Measurements from ENCODE around the gene CTNND1.
"Not testable (repeated sequence)": the region's sequence is repeated elsewhere in the genome, so short reads cannot be mapped to it uniquely, and the experiment has no call there.

Gene CTNND1, protein sequence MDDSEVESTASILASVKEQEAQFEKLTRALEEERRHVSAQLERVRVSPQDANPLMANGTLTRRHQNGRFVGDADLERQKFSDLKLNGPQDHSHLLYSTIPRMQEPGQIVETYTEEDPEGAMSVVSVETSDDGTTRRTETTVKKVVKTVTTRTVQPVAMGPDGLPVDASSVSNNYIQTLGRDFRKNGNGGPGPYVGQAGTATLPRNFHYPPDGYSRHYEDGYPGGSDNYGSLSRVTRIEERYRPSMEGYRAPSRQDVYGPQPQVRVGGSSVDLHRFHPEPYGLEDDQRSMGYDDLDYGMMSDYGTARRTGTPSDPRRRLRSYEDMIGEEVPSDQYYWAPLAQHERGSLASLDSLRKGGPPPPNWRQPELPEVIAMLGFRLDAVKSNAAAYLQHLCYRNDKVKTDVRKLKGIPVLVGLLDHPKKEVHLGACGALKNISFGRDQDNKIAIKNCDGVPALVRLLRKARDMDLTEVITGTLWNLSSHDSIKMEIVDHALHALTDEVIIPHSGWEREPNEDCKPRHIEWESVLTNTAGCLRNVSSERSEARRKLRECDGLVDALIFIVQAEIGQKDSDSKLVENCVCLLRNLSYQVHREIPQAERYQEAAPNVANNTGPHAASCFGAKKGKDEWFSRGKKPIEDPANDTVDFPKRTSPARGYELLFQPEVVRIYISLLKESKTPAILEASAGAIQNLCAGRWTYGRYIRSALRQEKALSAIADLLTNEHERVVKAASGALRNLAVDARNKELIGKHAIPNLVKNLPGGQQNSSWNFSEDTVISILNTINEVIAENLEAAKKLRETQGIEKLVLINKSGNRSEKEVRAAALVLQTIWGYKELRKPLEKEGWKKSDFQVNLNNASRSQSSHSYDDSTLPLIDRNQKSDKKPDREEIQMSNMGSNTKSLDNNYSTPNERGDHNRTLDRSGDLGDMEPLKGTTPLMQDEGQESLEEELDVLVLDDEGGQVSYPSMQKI

DNA sequence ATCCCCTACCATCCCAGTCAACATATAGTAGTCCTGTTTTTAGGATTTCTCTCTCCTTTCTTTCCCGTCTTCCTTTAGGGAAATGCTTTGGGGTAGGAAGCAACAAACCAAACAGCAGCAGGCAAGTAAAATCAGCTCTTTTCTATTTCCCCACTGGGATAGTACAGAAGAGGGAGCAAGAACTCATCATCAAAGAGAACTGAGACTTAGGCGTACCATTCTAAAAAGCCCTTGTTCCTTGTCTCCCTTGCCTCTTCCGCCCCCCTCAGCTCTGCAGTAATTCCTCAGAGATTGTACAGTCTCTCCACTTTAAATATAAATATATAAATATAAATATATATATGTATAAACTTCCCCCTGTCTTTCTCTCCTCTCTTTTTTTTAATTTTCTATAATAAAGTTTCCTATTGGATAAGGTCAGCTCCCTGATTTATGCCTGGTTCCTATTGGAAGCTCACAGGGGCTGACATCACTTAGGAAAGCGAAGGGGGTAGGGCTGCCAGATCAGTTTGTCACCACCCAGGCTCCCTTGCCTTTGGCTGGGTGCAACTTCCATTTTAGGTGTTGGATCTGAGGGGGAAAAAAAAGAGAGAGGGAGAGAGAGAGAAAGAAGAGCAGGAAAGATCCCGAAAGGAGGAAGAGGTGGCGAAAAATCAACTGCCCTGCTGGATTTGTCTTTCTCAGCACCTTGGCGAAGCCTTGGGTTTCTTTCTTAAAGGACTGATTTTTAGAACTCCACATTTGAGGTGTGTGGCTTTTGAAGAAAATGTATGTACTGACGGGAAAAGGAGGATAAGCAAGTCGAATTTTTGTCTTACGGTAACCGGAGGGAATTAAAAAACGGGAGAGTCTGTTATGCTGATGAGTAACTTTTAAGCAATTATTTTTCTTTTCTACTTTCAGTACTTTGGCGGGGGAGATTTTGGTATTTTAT lies at the start of gene CTNND1:
Gene CTNND1 (plus strand): TSS at position 502 of the 934 bp plus-strand sequence. CDS start 29,677 bp downstream, outside the sequence.
- peak; percentile 97 for DNase-seq

DNA sequence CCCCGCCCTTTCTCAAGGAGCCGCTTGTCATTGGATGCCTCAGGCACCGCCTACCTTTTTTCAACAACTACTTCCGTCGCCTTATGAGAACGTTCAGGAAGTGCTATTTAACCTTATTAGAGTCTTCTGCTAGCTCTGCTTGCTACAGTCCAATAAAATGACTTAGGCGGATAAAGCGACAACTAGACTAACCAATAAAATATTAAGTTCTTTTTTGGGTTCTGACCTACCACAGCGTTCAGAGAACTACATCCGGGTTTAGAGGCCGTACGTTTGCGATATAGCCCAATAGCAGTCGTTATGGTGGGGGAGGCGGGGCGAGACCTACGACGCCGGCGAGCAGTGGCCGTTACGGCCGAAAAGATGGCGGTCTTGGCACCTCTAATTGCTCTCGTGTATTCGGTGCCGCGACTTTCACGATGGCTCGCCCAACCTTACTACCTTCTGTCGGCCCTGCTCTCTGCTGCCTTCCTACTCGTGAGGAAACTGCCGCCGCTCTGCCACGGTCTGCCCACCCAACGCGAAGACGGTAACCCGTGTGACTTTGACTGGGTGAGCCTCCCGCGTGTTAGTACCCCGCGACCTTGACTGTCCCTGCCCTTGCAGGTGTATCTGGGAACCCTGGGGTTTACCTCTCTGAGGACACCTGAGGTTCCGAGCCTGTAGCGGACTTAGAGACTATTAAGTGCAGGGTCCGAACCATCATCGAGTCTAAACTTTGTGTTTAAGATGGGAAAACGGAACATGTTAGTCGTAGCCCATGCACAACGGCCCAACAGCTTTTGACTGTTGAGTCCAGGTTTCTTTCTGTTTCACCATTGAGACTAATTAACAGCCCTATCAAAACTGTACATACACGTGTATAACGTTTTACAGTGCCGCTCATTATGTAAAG lies 49.1 kb upstream of the CTNND1 start, which contains the start of gene TMX2:
Gene TMX2 (plus strand): TSS at position 338 of the 895 bp plus-strand sequence. CDS start 26 bp downstream, at position 364.
- DNase-seq = peak; percentile 99

DNA sequence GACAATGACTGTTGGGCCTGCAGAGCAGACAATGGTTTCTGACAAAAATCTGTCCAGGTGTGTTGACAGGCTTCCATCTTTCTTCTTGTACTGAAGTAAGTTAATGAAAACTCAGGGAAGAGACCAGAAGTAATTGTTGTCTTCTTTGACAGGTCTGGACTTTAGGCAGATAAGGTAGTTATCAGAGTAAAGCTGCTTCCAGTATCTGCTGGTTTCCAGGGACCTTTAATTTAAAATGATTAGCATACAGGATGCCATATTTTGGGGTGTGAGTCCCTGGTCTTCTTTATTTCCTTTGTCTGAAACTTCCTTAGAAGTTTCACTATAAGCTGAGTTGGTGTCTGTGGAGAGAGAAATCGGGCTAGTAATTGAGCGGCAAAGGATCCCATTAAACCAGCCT lies 47.8 kb upstream of the CTNND1 start:
- DNase-seq = no peak

DNA sequence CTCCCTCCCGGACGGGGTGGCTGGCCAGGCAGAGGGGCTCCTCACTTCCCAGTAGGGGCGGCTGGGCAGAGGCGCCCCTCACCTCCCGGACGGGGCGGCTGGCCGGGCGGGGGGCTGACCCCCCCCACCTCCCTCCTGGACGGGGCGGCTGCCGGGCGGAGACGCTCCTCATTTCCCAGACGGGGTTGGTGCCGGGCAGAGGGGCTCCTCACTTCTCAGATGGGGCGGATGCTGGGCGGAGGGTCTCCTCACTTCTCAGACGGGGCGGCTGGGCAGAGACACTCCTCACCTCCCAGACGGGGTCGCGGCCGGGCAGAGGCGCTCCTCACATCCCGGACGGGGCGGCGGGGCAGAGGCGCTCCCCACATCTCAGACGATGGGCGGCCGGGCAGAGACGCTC lies 44.9 kb upstream of the CTNND1 start:
- not testable (repeated sequence) for DNase-seq

DNA sequence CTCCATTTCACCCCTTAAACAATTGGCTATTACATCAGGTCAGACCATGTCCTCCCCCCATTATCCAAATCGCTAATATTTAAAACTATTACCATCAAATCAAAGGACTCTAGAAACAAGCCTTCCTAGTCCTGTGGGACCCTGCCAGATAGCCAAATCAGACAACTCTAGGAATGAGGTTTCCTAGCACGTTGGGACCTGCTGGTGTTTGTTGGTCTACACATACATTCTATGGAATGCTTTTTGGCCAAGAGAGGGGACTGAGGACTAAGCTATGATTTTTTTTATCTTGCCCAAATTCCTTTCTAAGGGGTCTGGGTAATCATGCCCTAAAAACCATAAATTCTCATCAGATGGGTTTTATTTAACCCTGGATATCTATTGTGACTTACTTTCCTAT lies 34.4 kb upstream of the CTNND1 start:
- no peak for DNase-seq

DNA sequence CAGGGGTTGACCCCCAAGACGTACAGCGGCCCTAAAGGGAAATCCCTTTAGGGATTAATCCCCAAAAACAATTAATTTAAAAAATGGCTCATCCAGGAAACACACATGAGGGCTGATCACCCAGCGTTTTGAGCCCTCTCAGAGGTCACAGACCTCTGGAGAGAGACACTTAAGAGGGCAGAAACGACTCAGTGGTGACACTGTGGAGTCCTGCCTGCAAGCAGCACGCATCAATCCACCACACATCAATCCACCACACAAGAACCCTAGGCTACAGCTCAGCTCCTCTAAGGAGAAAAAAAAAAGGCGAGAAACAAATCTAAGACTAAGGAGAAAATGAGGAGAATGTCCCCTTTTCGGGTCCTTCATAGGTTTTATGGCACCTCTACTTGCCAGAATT lies 32.8 kb upstream of the CTNND1 start:
- DNase-seq = no peak

DNA sequence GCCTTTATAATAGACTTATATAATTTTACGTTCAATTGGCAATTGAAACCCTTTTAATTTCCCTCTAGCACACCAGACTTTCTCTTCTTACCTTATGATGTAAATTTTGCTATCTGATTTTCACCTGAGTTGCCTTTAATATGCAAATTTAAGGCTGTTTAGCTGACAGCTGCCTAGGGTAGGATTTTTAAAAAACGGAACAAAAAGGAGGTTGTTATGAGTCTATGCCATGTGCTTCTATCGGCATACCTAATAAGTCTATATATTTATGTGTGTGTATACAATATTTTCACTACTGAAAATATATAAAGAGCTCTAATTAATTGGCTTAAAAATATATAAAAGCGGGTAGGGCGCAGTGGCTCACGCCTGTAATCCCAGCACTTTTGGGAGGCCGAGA lies 32.1 kb upstream of the CTNND1 start:
- DNase-seq = no peak

DNA sequence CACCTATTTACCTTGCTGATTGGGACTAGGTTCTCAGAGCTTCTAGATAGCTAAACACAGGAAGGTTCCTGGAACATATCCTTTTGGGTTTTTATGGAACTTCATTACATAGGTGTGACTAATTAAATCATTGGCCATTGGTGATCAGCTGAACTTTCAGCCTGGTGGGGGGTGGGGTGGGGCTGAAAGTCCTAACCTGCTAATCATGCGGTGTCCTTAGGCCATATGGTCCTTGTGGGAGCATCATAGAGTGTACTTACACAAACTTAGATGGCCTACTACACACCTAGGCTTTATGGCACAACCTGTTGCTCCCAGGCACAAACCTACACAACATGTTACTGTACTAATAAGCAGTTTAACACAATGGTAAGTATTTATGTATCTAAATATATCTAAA lies 28.9 kb upstream of the CTNND1 start:
- no peak for DNase-seq

DNA sequence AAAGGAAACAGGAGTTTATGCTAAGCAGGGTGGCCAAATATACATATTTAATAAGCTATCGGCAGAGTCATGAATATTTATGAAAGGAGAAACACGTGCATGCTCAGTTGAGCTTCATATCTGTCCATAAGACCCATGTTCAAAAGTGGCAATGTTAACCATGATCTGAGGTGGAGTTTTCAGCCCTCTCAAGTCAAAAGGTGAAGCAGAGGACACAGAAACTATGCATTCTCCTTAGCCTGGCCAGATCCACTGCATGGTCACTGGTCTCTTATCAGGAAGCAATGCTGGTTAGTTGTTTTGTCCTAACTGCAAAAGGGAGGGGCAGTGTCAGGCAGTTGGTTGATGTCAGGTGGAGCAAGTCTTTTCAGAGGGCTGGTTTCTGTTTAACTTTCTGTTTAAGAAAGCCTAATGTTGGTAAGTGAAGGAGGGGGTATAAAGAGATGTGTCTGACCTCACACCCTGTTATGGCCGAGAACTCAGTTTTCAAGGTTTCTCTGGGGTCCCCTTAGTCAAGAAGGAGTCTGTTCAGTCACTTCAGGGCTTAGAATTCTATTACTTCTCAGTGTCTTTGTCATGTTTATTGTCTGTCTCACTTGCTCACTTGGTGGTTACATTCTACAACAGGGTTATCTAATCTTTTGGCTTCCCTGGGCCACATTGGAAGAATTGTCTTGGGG lies 25.8 kb upstream of the CTNND1 start:
- DNase-seq = no peak

DNA sequence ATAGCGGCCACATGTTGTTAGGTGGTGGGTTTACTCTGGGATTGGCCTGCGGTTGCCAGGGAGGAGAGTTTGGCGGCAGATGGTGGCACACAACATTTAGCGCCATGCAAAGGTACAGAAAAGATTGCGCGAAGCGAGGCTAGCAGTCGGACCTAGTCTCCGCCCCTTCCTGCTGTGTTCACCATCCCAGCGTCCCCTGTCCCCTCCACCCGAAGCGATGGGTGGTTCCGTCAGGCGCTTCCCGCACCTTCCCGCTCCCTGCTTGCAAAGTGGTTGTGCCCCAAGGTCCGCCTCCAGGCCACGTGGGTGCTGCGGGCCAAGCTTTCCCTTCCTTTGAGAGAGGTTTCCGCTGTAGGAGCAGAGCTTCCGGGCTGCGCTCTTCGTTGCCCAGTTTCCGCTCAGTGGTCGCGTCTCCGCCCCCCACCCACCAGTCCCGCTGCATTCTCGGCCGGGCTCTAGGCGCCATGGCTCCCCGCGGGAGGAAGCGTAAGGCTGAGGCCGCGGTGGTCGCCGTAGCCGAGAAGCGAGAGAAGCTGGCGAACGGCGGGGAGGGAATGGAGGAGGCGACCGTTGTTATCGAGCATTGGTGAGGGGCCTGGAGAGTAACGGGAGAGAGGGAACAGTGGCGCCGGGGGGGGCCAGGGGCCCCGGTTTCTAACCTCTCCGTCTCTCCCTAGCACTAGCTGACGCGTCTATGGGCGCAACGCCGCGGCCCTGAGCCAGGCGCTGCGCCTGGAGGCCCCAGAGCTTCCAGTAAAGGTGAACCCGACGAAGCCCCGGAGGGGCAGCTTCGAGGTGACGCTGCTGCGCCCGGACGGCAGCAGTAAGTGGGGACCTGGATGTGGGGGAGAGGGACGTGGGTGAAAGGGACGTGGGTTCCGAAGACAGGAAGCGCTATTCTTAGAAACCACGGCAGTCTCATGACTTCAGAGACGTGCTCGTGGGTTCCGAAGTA lies 20.2 kb upstream of the CTNND1 start, which contains the start of gene SELENOH:
Gene SELENOH (plus strand): TSS at position 360 of the 955 bp plus-strand sequence. CDS start 105 bp downstream, at position 465.
- peak; percentile 99 for DNase-seq

DNA sequence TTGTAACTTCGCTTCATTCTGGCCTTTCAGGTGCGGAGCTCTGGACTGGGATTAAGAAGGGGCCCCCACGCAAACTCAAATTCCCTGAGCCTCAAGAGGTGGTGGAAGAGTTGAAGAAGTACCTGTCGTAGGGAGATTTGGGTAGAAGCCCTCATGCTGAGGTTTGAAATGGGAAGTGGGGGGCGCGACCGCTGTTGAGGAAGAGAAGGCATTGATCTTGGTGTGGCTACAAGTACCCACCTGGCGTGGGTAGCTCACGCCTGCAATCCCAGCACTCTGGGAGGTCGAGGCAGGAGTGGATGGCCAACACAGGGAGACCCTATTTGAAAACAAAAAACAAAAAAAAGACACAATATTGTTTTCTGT lies 19.5 kb upstream of the CTNND1 start:
- DNase-seq = no peak

DNA sequence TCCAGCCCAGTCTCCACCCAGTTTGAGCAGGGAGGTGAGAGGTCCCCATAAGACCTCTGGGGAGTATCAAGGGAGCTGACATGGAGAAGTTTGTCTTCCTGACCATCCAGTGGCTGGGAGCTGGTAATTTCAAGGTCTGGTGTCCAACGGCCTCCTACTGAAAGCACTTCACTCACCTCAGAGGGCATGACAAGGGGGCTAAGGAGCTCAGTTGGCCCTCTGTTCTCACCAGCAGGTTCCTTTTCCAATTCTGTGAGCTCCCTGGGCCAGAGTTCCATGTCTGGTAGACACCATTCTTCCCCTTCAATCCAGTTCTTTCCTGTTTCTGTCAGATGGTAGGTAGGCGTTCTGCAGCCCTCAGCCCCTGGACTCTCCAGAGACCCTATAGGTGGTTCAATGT lies 17.2 kb upstream of the CTNND1 start:
- no peak for DNase-seq

DNA sequence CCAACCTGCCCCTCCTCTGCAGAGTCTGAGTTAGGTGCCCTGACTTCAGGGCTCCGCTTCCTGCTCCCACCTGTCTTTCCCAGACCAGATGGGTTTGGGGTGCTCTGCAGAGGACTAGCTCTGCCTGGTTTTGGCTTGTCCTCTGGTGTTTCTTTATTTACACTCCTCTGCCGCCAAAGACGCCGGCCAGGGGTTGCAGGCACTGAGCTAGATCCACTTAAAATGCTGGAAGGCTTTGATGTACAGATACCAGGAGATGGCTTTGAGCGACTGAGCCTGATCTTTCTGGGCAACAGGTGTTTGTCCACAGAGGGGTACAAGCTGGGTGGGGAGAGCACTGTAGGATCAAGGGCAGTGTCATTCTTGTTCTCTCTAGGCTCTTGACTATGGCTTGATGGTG lies 16.4 kb upstream of the CTNND1 start:
- no peak for DNase-seq

DNA sequence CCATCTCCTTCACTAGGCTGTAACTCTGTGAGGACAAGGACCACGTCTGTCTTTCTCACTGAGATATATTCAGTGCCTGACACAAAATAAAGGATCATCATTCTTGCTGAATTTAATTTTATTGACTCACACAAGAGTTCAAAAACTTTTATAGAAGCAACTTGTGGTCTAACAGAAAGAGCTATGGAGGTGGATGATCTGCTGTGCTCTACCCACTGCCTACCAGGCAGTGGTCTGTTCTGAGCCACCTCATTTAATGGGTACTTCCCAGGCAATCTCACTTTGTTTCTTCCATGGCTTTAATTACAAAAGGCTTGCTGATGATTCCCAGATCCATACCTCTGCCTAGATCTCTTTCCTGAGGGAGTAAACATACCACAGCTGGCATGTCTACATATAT lies 14.7 kb upstream of the CTNND1 start:
- DNase-seq = no peak

DNA sequence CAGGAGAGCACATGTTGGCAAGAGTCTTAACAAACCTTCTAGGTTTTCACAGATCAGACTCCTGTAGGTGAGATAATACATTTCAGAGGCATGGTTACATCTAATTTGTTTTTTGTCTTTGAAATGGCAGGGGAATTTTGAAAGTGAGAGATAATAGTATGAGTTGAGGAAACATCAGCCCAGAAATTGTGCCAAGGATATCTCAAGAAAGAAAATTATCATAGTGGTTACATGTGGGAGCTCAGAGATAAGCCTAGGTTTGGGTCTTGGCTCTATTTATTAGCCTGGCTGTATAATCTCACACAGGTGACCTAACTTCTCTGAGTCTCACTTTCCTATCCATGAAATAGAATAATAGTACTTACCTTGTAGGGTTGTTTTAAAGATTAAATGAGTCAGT lies 10.4 kb upstream of the CTNND1 start:
- DNase-seq = no peak

DNA sequence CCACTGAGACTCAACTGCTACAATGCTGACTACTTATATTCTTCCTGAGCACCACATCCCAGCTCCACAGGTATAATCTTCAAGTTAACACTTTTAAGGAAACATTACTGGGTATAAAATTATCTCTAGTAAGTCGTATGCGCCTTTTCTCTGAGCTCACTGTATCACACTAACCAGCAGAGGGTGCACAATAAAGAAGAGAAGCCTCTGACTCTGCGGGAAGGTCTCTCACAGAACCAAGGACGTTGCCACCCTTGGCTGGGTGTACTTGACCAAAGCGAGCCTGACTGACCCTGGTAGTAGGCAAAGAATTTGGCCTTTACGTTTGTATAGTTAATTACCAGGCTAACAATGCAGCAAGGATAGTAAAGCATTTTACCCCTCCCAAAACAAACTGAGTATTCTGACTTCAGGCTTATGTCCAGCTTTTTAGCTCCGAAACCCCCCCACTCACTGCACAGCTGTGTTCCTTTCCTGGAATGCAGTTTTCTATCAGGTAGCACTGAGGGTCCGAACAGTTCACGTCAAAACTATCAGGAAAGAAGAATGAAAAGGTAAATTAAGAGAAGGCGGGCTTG lies 9.8 kb upstream of the CTNND1 start, which contains the start of gene BTBD18:
Gene BTBD18 (minus strand): TSS at position 144 of the 578 bp plus-strand sequence. CDS start 631 bp downstream, outside the sequence.
- peak; percentile 77 for DNase-seq

DNA sequence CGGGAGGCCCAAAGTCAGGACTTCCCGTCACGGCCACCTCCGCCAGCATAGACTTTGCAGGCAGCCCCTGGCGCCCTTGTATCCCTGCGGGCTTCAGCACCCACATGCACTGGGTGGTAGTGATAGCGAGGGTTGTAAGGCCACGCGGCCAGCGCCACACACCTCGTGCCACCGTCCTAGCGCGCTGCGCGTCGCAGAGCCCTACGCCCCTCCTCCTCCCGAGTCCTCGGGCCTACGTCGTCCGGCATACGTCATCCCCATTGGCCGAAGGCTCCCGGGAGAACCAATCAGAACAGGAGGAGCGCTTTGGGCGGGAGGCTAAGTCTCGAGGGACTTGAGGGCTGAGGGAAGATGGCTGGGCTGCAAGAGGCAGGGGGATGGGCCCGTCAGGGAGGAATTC lies 8.6 kb upstream of the CTNND1 start:
- no peak for DNase-seq

DNA sequence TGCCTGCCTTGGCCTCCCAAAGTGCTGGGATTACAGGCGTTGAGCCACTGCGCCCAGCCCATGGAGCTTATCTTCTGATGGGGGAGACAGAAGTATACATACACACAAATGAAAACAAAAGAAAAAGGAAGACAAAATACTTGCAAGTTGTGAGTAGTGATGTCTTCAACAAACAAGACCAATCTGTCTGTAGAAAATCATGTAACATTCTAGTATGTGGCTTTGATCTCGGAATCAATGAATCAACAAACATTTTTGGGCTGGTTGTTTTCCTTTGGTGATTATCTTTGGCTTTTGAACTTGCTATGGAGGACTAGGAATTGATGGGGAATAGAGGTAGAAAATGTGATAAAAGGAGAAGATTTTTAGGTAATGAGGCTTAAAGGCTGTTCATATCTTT lies 3.4 kb upstream of the CTNND1 start:
- DNase-seq = no peak

Measured in NCI-H69 (cell line).